ENCODE measurements around the gene PDCD10. TPM values are rescaled to one million over a fixed set of nuclear protein-coding genes. Genes with fewer than 3 reads are reported as not detected.
A peak's percentile ranks its signal among the peaks of the same experiment; 100 is the strongest.

Gene PDCD10
- polyA plus RNA-seq, 3 donors, result 31.7 to 61.8 (median 61.5) TPM

DNA sequence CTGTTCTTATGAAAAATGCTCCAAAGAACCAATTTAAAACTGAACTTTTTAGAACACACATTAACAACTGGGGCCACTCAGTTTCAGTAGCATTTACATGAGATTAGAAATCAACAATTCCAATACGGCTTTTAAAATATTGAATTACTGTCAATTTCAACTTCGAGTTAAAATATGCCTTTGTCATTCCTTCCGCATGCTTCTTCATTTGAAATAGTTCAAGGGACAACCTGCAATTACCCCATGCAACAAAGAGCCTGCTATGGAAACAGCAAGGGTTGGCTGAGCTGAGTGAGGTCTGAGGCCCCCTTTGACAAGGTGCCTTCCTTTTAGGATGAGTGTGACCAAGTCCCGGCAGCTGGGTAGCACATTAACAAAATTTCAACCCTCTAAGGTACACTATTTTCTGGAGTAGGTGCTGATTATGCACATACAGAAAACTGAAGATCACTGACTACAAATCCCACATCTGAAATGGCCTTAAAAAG lies 11.6 kb downstream of the PDCD10 start:
- Histone ChIP-seq H3K4me1 (ENCODE audit: control insufficient read depth in 1 of 2, insufficient read depth in 2 of 2, low read length in 2 of 2) (no peaks in the 10 kb centered on the region), H3K4me3 (replicated peaks in 1 of 3; ENCODE audit: low read depth in 2 of 3, low read length in 3 of 3) (no peak overlapping the region), H3K9ac (ENCODE audit: insufficient read depth, low read length, poor library complexity, severe bottlenecking) (no peak overlapping the region), H3K4me2 (replicated peaks; ENCODE audit: extremely low read depth, low read length, poor library complexity, severe bottlenecking) (no peak overlapping the region), H2AFZ (ENCODE audit: insufficient read depth, low read depth, low read length, poor library complexity, severe bottlenecking) (no peak overlapping the region), H4K20me1 (ENCODE audit: insufficient read depth, low read length) (peaks cover 93% of the 10 kb centered on the region), H3K9me3 (replicated peaks in 1 of 2; ENCODE audit: control insufficient read depth in 1 of 2, insufficient read depth in 1 of 2, low read length in 2 of 2) (no peaks in the 10 kb centered on the region), H3K79me2 (ENCODE audit: insufficient read depth, low read length) (peaks cover 82% of the 10 kb centered on the region), H3K36me3 (replicated peaks in 1 of 2; ENCODE audit: control insufficient read depth in 1 of 2, insufficient read depth in 2 of 2, low read length in 2 of 2) (peaks cover 24 to 58% of the 10 kb centered on the region in 2 donors), H3K27me3 (ENCODE audit: control insufficient read depth in 2 of 2, insufficient read depth in 2 of 2, low read length in 2 of 2) (no peaks in the 10 kb centered on the region), H3K27ac (ENCODE audit: low read depth in 1 of 2, low read length in 2 of 2) (no peak overlapping the region)
- TF ChIP-seq, protein P1, sequence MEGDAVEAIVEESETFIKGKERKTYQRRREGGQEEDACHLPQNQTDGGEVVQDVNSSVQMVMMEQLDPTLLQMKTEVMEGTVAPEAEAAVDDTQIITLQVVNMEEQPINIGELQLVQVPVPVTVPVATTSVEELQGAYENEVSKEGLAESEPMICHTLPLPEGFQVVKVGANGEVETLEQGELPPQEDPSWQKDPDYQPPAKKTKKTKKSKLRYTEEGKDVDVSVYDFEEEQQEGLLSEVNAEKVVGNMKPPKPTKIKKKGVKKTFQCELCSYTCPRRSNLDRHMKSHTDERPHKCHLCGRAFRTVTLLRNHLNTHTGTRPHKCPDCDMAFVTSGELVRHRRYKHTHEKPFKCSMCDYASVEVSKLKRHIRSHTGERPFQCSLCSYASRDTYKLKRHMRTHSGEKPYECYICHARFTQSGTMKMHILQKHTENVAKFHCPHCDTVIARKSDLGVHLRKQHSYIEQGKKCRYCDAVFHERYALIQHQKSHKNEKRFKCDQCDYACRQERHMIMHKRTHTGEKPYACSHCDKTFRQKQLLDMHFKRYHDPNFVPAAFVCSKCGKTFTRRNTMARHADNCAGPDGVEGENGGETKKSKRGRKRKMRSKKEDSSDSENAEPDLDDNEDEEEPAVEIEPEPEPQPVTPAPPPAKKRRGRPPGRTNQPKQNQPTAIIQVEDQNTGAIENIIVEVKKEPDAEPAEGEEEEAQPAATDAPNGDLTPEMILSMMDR (IDR thresholded peaks at IDR 0.05), result no peak
- H3K4me1 Mint-ChIP-seq, result peaks cover 7% of the 10 kb centered on the region
- no peak overlapping the region for H3K4me3 Mint-ChIP-seq
- peak overlapping the region in 3 of 7 donors; percentile 4 to 80 (median 69) for H3K27ac Mint-ChIP-seq
- no peaks in the 10 kb centered on the region for H3K27me3 Mint-ChIP-seq (ENCODE audit: low read depth in 3 of 3)
- H3K9me3 Mint-ChIP-seq, result peaks cover 0 to 1% (median 0%) of the 10 kb centered on the region in 7 donors
- 91% methylated on average over 3 of the region's 4 CpGs for WGBS (ENCODE audit: insufficient coverage)
- no peak for DNase-seq
- intact Hi-C loops (cut with micrococcal nuclease), result no loop called here
- peaks cover 30 to 45% of the 10 kb centered on the region in 2 donors for H3K36me3 Mint-ChIP-seq

DNA sequence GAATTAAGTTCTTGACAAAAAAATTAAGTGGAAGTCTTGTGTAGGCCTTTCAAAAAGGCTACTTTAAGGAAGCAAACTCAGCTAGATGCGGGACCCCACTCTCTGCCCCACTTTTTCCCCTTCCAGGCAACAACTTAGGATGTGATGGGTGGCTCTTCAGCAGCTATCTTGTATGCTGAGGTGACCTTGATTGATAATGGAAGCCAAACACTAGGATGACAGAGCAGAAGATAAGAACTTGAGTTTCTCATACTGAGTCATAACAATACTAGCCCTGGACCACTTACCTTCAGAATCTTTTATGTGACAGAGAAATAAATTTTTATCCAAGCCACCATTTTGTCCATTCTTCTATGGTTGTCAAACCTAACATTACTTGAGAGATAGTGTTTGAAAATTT lies 16.1 kb downstream of the PDCD10 start:
- Histone ChIP-seq H3K4me2 (replicated peaks; ENCODE audit: extremely low read depth, low read length, poor library complexity, severe bottlenecking) (no peak overlapping the region), H3K9ac (ENCODE audit: insufficient read depth, low read length, poor library complexity, severe bottlenecking) (no peak overlapping the region), H3K36me3 (replicated peaks in 1 of 2; ENCODE audit: control insufficient read depth in 1 of 2, insufficient read depth in 2 of 2, low read length in 2 of 2) (peaks cover 44 to 84% of the 10 kb centered on the region in 2 donors), H3K9me3 (replicated peaks in 1 of 2; ENCODE audit: control insufficient read depth in 1 of 2, insufficient read depth in 1 of 2, low read length in 2 of 2) (no peaks in the 10 kb centered on the region), H3K4me3 (replicated peaks in 1 of 3; ENCODE audit: low read depth in 2 of 3, low read length in 3 of 3) (no peak overlapping the region), H3K4me1 (ENCODE audit: control insufficient read depth in 1 of 2, insufficient read depth in 2 of 2, low read length in 2 of 2) (no peaks in the 10 kb centered on the region), H3K27ac (ENCODE audit: low read depth in 1 of 2, low read length in 2 of 2) (no peak overlapping the region), H3K79me2 (ENCODE audit: insufficient read depth, low read length) (peaks cover 58% of the 10 kb centered on the region), H4K20me1 (ENCODE audit: insufficient read depth, low read length) (peaks cover 83% of the 10 kb centered on the region), H2AFZ (ENCODE audit: insufficient read depth, low read depth, low read length, poor library complexity, severe bottlenecking) (no peak overlapping the region), H3K27me3 (ENCODE audit: control insufficient read depth in 2 of 2, insufficient read depth in 2 of 2, low read length in 2 of 2) (no peaks in the 10 kb centered on the region)
- H3K4me3 Mint-ChIP-seq, result no peak overlapping the region
- no peak for DNase-seq
- H3K27me3 Mint-ChIP-seq (ENCODE audit: low read depth in 3 of 3), result no peaks in the 10 kb centered on the region
- intact Hi-C loops (cut with micrococcal nuclease), result loop anchor here in 1 of 2 donors (10.0 kb wide), 1 partner anchor 166 kb away; no protein-coding TSS in a partner anchor
- peaks cover 46 to 64% of the 10 kb centered on the region in 2 donors for H3K36me3 Mint-ChIP-seq
- H3K9me3 Mint-ChIP-seq, result peaks cover 0 to 2% (median 0%) of the 10 kb centered on the region in 7 donors
- no CpG with 5 or more reads among the region's 1 CpG for WGBS (ENCODE audit: insufficient coverage)
- no peak overlapping the region for H3K27ac Mint-ChIP-seq
- no peaks in the 10 kb centered on the region for H3K4me1 Mint-ChIP-seq
- TF ChIP-seq, protein P1 (IDR thresholded peaks at IDR 0.05), result no peak

Measured in CD14-positive monocyte (primary cell).